NCI-H226 (cell line): ENCODE results near the gene PRR32.
"Not testable (repeated sequence)": the region's sequence is repeated elsewhere in the genome, so short reads cannot be mapped to it uniquely, and the experiment has no call there.

Experiments used
- DNase-seq: peaks from one replicate; pipeline ENCODE4 v3.0.0-alpha.2; 2015

Gene PRR32

GRCh38 chrX:126819429-126819828 lies at the start of gene PRR32:
Gene PRR32, plus strand, starts transcription at chrX:126819729. Its CDS starts 115 bp downstream, at chrX:126819844.
- no peak for DNase-seq

- no peak for DNase-seq
Observed at GRCh38 chrX:126770179-126770578, 49.4 kb upstream of the PRR32 start.

GRCh38 chrX:126785539-126785938 lies 34.0 kb upstream of the PRR32 start:
- DNase-seq = no peak

GRCh38 chrX:126799059-126799458 lies 20.5 kb upstream of the PRR32 start:
- no peak for DNase-seq

GRCh38 chrX:126806784-126807183 lies 12.7 kb upstream of the PRR32 start:
- not testable (repeated sequence) for DNase-seq

- no peak for DNase-seq
Observed at GRCh38 chrX:126815806-126816205, 3.7 kb upstream of the PRR32 start.

- no peak for DNase-seq
Observed at GRCh38 chrX:126820700-126821420, 1.3 kb downstream of the PRR32 start.

- no peak for DNase-seq
Observed at GRCh38 chrX:126824338-126825007, 4.9 kb downstream of the PRR32 start.

- DNase-seq = no peak
Observed at GRCh38 chrX:126825566-126826193, 6.2 kb downstream of the PRR32 start.

GRCh38 chrX:126836186-126836585 lies 16.7 kb downstream of the PRR32 start:
- DNase-seq = no peak

GRCh38 chrX:126847143-126847542 lies 27.6 kb downstream of the PRR32 start:
- no peak for DNase-seq

GRCh38 chrX:126855839-126856524 lies 36.5 kb downstream of the PRR32 start:
- DNase-seq = no peak
